ENCODE measurements around the gene SLC9C2.
"Not testable (repeated sequence)": the region's sequence is repeated elsewhere in the genome, so short reads cannot be mapped to it uniquely, and the experiment has no call there.

The SLC9C2 gene

GRCh38 chr1:173573596-173573995, 29.3 kb downstream of the SLC9C2 start:
- DNase-seq = no peak

GRCh38 chr1:173572201-173572873, 30.5 kb downstream of the SLC9C2 start:
- DNase-seq = no peak

GRCh38 chr1:173570370-173571007, 32.4 kb downstream of the SLC9C2 start:
- DNase-seq = no peak

- no peak for DNase-seq
Observed at GRCh38 chr1:173568483-173568882, 34.4 kb downstream of the SLC9C2 start.

- DNase-seq = not testable (repeated sequence)
Observed at GRCh38 chr1:173563846-173564245, 39.0 kb downstream of the SLC9C2 start.

GRCh38 chr1:173562813-173563212, 40.1 kb downstream of the SLC9C2 start:
- DNase-seq = no peak

- DNase-seq = no peak
Observed at GRCh38 chr1:173561263-173561662, 41.6 kb downstream of the SLC9C2 start.

GRCh38 chr1:173560285-173560880, 42.5 kb downstream of the SLC9C2 start:
- DNase-seq = no peak

GRCh38 chr1:173555651-173556305, 47.1 kb downstream of the SLC9C2 start:
- no peak for DNase-seq

GRCh38 chr1:173554541-173555250, 48.2 kb downstream of the SLC9C2 start:
- DNase-seq = no peak

- DNase-seq = no peak
Observed at GRCh38 chr1:173554089-173554488, 48.8 kb downstream of the SLC9C2 start.

- DNase-seq = no peak
Observed at GRCh38 chr1:173553312-173553711, 49.6 kb downstream of the SLC9C2 start.

GRCh38 chr1:173551699-173552098, 51.2 kb downstream of the SLC9C2 start:
- no peak for DNase-seq

GRCh38 chr1:173549813-173550212, 53.1 kb downstream of the SLC9C2 start:
- no peak for DNase-seq

- DNase-seq = no peak
Observed at GRCh38 chr1:173545688-173546087, 57.2 kb downstream of the SLC9C2 start.

- DNase-seq = no peak
Observed at GRCh38 chr1:173536223-173536622, 66.6 kb downstream of the SLC9C2 start.

GRCh38 chr1:173532237-173532636, 70.6 kb downstream of the SLC9C2 start:
- no peak for DNase-seq

GRCh38 chr1:173530795-173531693, 71.8 kb downstream of the SLC9C2 start:
- no peak for DNase-seq

GRCh38 chr1:173529106-173529505, 73.8 kb downstream of the SLC9C2 start:
- DNase-seq = no peak

GRCh38 chr1:173527151-173527826, 75.6 kb downstream of the SLC9C2 start:
- no peak for DNase-seq

GRCh38 chr1:173525926-173526325, 76.9 kb downstream of the SLC9C2 start:
- DNase-seq = no peak

All from activated CD8-positive, alpha-beta memory T cell treated with anti-CD3 and anti-CD28 coated beads, Interleukin-2, amount 50 U/mL, for 4 hours (primary cell).